Endothelial cell of umbilical vein (primary cell): ENCODE measurements around the gene KCNH8.

Source experiments
- CTCF ChIP-seq, 2 donors: IDR thresholded peaks; 1 replicate in 1 of 2; 2 replicates in 1 of 2; pipeline ENCODE4 v1.5.1; 2011; ENCODE audit warnings: low read length in 2 of 2, mild to moderate bottlenecking in 2 of 2, moderate library complexity in 2 of 2, control low read depth in 1 of 2, inconsistent platforms in 1 of 2, low read depth in 1 of 2; ENCODE audit not compliant: insufficient read depth in 1 of 2; ENCODE audit errors: extremely low read depth in 1 of 2
- MYC ChIP-seq: IDR thresholded peaks from one replicate; pipeline ENCODE4 v1.6.1; 2011; ENCODE audit warnings: mild to moderate bottlenecking, low read depth, low read length
- POLR2A ChIP-seq: IDR thresholded peaks from 2 replicates; pipeline ENCODE4 v1.6.1; 2012; ENCODE audit warnings: low read depth, mild to moderate bottlenecking, control low read depth, low read length
- POLR2AphosphoS5 ChIP-seq: IDR thresholded peaks from 2 replicates; pipeline ENCODE4 v1.6.1; 2012; ENCODE audit warnings: low read depth, mild to moderate bottlenecking, control low read depth, low read length, moderate library complexity; ENCODE audit not compliant: insufficient read depth

DNA sequence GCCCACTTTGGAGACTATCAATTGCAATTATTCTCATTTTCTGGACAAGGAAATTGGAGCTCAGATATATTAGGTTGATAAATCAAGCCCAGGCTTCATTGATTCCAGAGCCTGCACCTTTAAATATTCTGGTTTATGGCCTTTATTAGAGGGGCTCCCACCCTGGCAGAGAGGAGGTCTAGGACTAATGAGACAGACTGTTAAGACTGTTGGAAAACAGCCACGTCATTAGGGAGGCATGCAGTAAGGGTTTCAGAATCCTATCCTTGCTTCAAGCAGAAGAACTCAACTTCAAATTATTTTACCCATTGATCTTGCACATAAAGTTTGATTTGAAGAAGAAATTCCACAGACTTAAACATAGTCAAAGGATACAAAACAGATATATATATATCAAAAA, 33.8 kb upstream of the KCNH8 start:
- TF ChIP-seq MYC (no peak), CTCF (IDR thresholded peaks at IDR 0.05; ENCODE audit: extremely low read depth in 1 of 2, insufficient read depth in 1 of 2, low read depth in 1 of 2, low read length in 2 of 2) (no peak), POLR2A (no peak), POLR2AphosphoS5 (no peak)
